ENCODE measurements around the gene AMFR. TPM values are rescaled to one million over a fixed set of nuclear protein-coding genes. Genes with fewer than 3 reads are reported as not detected.

AMFR gene
- total and polyA plus RNA-seq, 2 of the 8 experiments (the other 6 are each of a cell fraction or from before 2014, with no cell fraction given), result 18.6 to 21.7 TPM

DNA sequence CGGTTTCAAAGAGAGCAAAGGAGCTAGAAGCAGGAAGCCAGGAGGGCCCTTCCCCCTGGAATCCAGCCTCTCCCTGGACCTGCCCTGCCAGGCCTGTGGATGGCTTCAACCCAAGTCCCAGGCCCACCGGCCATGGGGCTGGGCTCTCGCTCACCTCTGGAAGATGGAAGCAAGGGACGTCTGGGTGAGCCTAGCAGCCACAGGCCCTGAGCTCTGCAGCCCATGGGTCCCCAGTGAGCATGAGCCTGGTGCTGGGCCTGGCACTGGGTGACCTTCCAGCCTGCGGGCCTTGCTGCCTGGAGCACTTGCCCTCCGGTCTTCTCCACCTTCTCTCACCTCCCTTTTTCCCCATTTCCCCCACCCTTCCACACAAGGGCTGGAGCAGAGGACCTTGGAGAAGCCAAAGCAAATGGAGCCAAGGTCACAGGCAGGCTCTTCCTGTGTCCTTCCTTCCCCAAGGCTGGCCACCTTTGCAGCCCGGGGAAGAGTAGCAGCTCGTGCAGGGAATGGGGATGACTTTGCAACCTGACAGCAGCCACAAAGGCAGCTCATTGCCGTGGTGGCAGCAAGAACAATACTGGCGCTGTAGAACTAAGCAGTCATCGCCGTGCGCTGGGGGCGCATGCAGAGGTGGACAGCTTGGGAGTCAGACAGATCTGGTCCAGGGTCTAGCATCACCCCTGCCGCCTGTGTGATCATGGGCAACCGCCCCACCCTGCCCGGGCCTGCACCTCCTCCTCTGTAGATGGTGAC lies 86.6 kb downstream of the AMFR start:
- 94% methylated on average over 17 of the region's 17 CpGs; no CpG with 5 or more reads in 1 of the 2 experiments for WGBS, 2 experiments (ENCODE audit: extremely low coverage in 1 of 2, insufficient coverage in 1 of 2, insufficient read length in 1 of 2, insufficient replicate concordance in 2 of 2, low coverage in 1 of 2, low lambda C conversion rate in 2 of 2, missing lambda C conversion rate in 1 of 2)
- Histone ChIP-seq H3K9ac (replicated peaks in 1 of 4; ENCODE audit: extremely low read depth in 1 of 4, low read depth in 3 of 4, low read length in 3 of 4) (no peak overlapping the region), H3K23ac (ENCODE audit: insufficient read length) (no peak overlapping the region), H4K20me1 (replicated peaks in 1 of 2; ENCODE audit: control insufficient read depth in 1 of 2, insufficient read depth in 2 of 2, low read length in 2 of 2) (no peaks in the 10 kb centered on the region), H4K5ac (ENCODE audit: insufficient read length, low read depth, low read length) (no peak overlapping the region), H2BK15ac (ENCODE audit: low read length) (no peak overlapping the region), H4K8ac (ENCODE audit: extremely low read depth, insufficient read depth, low read length) (no peak overlapping the region), H2BK20ac (ENCODE audit: low read length) (no peak overlapping the region), H3K14ac (ENCODE audit: insufficient read length) (no peak overlapping the region), H2BK12ac (ENCODE audit: low read depth, low read length) (no peak overlapping the region), H3K36me3 (ENCODE audit: control insufficient read depth in 2 of 4, insufficient read depth in 4 of 4, low read length in 3 of 4) (0 out of 8 replicates have a peak, but pooled peaks cover 0 to 2% (median 0%) of the 10 kb centered on the region in 4 experiments), H2AK5ac (ENCODE audit: low read depth, low read length) (no peak overlapping the region), H3K4me3 (ENCODE audit: extremely low read depth in 1 of 4, insufficient read depth in 2 of 4, low read depth in 3 of 4, low read length in 4 of 4) (no peak overlapping the region), H3K18ac (ENCODE audit: extremely low read depth, low read length) (no peak overlapping the region), H3K4me1 (replicated peaks in 1 of 4; ENCODE audit: control insufficient read depth in 3 of 4, insufficient read depth in 4 of 4, low read length in 3 of 4) (no peaks in the 10 kb centered on the region), H3K56ac (replicated peaks; ENCODE audit: insufficient read length, low read depth, low read length) (no peak overlapping the region), H2BK5ac (ENCODE audit: low read depth, low read length) (no peak overlapping the region), H4K91ac (replicated peaks; ENCODE audit: insufficient read length, low read length) (no peak overlapping the region), H3K4me2 (ENCODE audit: insufficient read depth in 1 of 2, low read depth in 2 of 2, low read length in 2 of 2) (no peak overlapping the region), H3K79me2 (ENCODE audit: control insufficient read depth in 1 of 2, insufficient read depth in 2 of 2, low read length in 2 of 2) (no peaks in the 10 kb centered on the region), H3K27ac (ENCODE audit: low read depth, low read length) (no peak overlapping the region), H3K27me3 (replicated peaks in 1 of 4; ENCODE audit: control insufficient read depth in 3 of 4, extremely low read depth in 1 of 4, insufficient read depth in 3 of 4, low read length in 3 of 4) (no peaks in the 10 kb centered on the region), H2BK120ac (replicated peaks; ENCODE audit: low read depth, low read length) (no peak overlapping the region), H3K9me3 (ENCODE audit: insufficient read depth in 2 of 2, low read depth in 1 of 2, low read length in 1 of 2) (no peaks in the 10 kb centered on the region), H3K4ac (replicated peaks; ENCODE audit: insufficient read length, low read depth, low read length) (no peak overlapping the region), H2AFZ (ENCODE audit: low read length) (no peak overlapping the region), H3K79me1 (ENCODE audit: low read depth, low read length) (no peaks in the 10 kb centered on the region), H3K23me2 (ENCODE audit: low read depth, low read length) (no peaks in the 10 kb centered on the region)
- DNase-seq (ENCODE audit: low read depth in 1 of 2, low spot score in 2 of 2), result no peak
- no peak for FAIRE-seq
- CTCF ChIA-PET (ENCODE audit: partially characterized antibody), result interaction anchor here (0.8 to 3.0 kb wide), 4 partner anchors 9 to 32 kb away, joined by 3 to 14 read pairs (median 6); no protein-coding TSS in a partner anchor
- POLR2A ChIA-PET (ENCODE audit: partially characterized antibody), result interaction anchor here (1.2 to 1.7 kb wide), 2 partner anchors 11 to 12 kb away, joined by 3 to 4 read pairs; no protein-coding TSS in a partner anchor
- TF ChIP-seq RBBP5 (IDR thresholded peaks at IDR 0.05; ENCODE audit: borderline replicate concordance, low read depth, low read length), result no peak
- TF ChIP-seq TBP (IDR thresholded peaks at IDR 0.05; ENCODE audit: low read depth, low read length), result no peak
- TF ChIP-seq, protein P1, sequence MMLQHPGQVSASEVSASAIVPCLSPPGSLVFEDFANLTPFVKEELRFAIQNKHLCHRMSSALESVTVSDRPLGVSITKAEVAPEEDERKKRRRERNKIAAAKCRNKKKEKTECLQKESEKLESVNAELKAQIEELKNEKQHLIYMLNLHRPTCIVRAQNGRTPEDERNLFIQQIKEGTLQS (IDR thresholded peaks at IDR 0.05; ENCODE audit: insufficient read depth, low read depth, low read length), result no peak
- no peak for TF ChIP-seq BCL11A (IDR thresholded peaks at IDR 0.05; ENCODE audit: low read depth in 2 of 2, low read length in 2 of 2)
- TF ChIP-seq RXRA (IDR thresholded peaks at IDR 0.05; ENCODE audit: insufficient read depth, low read depth, low read length), result no peak
- no peak for TF ChIP-seq KDM1A (IDR thresholded peaks at IDR 0.05; ENCODE audit: borderline replicate concordance, low read length)
- TF ChIP-seq SUZ12 (IDR thresholded peaks at IDR 0.05; ENCODE audit: low read length), result no peak
- no peak for TF ChIP-seq CTBP2 (IDR thresholded peaks at IDR 0.05; ENCODE audit: borderline replicate concordance, insufficient read depth, insufficient read length, low read length)
- TF ChIP-seq SIX5 (IDR thresholded peaks at IDR 0.05; ENCODE audit: low read depth, low read length), result no peak
- no peak for TF ChIP-seq CREB1 (IDR thresholded peaks at IDR 0.05)
- no peak for TF ChIP-seq CBX5 (IDR thresholded peaks at IDR 0.05; ENCODE audit: low read depth, low read length)
- no peak for TF ChIP-seq TEAD4 (IDR thresholded peaks at IDR 0.05; ENCODE audit: low read depth, low read length)
- TF ChIP-seq JUND (IDR thresholded peaks at IDR 0.05; ENCODE audit: low read length), result no peak
